Measurements from ENCODE around the gene AP1M1.

Gene AP1M1

DNA sequence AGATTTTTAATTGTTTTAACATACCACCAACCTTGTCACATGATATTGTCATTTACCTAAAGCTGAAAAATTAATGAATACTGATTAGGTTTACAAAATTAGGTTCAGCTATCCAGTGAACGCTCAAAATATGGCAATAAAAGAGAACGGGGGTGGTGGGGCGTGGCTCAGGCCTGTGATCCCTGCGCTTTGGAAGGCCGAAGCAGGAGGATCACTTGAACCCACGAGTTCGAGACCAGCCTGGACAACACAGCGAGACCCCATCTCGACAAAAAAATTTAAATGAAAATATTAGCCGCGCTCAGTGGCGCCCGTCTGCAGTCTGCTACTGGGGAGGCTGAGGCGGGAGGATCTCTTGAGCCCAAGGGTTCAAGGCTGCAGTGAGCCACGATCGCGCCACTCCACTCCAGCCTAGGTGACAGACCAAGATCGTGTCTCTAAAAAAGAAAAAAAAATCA lies 13.0 kb upstream of the AP1M1 start:
- in situ Hi-C loops (cut with MboI; ENCODE audit: low sequenced_read_pairs): loop anchor here (10.0 kb wide), 1 partner anchor 560 kb away; no protein-coding TSS in a partner anchor

DNA sequence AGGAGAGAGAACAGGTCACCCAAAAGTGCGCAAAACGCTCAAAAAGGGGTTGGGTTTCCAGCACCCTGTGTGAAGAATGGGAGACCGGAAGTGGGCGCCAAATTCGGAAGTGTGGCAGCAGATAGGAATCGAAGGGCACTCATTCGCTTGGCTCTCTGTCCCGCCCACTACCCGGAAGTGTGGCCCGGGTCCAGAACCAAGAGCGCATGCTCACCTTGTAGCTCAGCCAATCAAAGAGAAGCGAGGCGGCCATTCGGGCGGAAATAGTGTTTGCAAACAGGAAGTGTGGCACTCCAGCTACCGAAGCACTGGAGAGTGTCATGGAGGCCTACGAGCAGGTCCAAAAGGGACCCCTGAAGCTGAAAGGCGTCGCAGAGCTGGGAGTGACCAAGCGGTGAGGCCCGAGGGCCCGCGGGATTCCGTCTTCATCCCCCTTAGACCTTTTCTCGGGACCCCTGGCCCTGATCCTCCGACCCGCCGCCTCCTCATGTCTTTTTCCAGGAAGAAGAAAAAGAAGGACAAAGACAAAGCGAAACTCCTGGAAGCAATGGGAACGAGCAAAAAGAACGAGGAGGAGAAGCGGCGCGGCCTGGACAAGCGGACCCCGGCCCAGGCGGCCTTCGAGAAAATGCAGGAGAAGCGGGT lies 12.5 kb upstream of the AP1M1 start, which contains the start of gene FAM32A:
Gene FAM32A (plus strand): TSS at position 288 of the 645 bp plus-strand sequence. CDS start 33 bp downstream, at position 321.
- in situ Hi-C loops (cut with MboI; ENCODE audit: low sequenced_read_pairs): loop anchor here (10.0 kb wide), 1 partner anchor 560 kb away; no protein-coding TSS in a partner anchor

DNA sequence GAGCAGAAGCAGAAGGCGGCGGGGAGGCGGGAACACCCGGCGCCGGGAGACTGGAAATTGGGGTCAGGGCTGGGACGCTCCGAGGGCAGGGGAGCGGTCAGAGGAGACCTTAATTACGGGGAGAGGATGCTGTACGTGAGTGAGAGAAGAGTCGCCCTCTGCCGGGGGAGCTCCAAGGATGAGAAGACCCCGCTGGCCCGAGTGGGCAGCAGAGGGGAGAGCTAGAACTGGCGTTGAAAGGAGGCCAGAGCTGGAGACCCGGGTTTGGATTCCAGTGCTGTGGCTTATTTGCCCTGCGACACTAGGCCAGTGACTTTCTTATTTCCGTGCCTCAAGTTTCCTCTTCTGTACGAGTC lies 12.0 kb upstream of the AP1M1 start:
- in situ Hi-C loops (cut with MboI; ENCODE audit: low sequenced_read_pairs): loop anchor here (10.0 kb wide), 1 partner anchor 561 kb away; no protein-coding TSS in a partner anchor

DNA sequence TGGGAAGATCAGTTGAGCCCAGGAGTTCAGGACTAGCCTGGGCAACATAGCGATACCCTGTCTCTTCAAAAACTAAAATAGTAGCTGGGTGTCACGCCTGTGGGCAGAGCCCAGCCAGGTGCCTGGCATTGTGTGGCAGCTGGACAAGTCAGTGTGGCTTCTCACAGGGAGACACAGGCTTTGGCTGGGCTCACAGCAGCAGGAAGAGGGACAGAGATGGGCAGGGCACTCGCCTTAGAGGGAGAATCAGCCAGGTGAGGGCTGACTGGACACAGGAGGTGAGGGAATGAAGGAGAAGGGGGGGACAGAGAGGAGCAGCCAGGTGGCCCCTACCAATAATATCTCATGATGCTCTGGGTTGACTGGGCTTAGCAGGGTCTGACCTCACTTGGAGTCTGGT lies 9.2 kb upstream of the AP1M1 start:
- in situ Hi-C loops (cut with MboI; ENCODE audit: low sequenced_read_pairs): loop anchor here (10.0 kb wide), 1 partner anchor 564 kb away; no protein-coding TSS in a partner anchor

DNA sequence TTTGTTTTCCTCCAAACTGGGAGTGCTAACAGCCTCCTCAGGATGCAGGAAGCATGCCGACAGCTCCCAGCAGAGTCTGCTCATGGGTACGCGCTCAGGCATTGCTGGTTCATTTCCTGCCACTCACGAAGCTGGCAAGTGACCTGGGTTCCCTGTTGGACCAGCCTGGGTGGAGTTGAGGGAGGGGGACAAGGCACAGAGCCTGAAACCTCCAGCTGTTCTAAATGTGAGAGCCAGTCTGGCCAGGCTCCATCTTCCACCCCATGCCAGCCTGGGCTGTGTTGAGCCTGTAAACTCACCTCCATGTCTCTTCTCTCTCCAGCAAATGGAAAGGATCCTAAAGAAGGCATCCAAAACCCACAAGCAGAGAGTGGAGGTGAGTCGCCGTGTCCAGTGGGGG lies 7.5 kb upstream of the AP1M1 start:
- in situ Hi-C loops (cut with MboI; ENCODE audit: low sequenced_read_pairs): no loop called here

DNA sequence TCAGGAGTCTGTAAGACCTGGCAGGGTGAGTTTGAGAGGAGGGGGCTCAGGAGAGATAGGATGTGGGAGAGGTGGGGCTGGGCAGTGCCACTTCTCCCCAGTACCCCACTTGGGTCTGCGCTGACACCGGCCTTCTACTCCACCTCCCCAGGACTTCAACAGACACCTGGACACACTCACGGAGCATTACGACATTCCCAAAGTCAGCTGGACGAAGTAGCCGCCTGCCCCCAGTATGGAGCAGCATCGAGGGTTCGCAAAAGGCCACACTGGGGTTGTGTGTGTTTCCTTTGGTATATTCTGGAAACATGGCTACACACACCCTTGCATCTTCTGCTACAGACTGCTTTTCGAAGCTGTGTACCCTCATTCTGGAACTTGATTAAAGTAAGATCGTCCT lies 7.0 kb upstream of the AP1M1 start:
- in situ Hi-C loops (cut with MboI; ENCODE audit: low sequenced_read_pairs): no loop called here

DNA sequence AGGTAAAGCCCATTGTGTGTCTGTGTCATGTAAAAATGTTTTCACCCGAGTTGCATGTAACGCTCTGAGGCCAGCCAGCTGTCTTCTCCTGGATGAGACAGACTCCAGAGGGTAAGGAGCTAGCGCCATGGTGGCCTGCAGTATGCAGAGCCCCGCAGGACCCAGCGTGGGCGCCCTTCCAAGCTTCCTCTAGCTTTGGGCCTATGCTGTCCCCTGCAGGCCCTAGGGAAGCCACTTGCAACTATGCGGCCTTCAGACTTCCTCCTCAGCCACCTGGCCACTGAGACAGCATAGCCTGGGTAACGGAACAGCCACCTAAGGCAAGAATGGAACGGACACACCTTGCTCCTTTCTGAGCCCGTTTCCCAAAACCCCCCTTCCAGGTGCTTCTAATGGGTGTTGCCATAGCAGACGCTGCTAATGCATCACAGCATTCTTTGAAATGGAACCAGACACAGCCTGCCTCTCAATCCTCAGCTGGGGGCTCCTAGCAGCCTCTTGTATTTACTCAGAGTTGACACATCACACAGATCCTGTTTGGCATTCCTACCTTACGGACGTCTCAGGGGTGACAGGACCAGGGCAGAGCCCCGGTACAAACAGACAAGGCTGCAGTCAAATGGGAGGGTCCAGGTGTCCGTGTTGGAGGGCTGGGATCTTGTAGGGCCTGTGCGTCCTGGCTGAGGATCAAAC lies 6.3 kb upstream of the AP1M1 start:
- in situ Hi-C loops (cut with MboI; ENCODE audit: low sequenced_read_pairs): no loop called here

DNA sequence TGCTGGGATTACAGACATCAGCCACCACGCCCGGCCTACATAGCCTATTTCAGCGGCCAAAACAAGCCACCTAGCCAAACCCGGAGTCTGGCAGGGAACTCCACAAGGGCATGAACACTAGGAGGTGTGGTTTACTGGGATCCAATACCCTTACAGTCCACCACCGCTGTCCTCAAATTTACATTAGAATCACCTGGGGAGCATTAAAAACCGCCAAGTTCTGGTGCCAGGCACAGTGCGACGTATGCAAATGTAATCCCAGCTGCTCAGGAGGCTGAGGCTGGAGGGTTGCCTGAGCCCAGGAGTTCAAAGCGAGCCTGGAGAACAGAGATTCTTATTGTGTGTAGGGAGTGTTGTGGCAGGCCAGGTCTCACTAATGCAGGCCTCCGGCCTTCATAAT lies 4.2 kb upstream of the AP1M1 start:
- in situ Hi-C loops (cut with MboI; ENCODE audit: low sequenced_read_pairs): no loop called here

DNA sequence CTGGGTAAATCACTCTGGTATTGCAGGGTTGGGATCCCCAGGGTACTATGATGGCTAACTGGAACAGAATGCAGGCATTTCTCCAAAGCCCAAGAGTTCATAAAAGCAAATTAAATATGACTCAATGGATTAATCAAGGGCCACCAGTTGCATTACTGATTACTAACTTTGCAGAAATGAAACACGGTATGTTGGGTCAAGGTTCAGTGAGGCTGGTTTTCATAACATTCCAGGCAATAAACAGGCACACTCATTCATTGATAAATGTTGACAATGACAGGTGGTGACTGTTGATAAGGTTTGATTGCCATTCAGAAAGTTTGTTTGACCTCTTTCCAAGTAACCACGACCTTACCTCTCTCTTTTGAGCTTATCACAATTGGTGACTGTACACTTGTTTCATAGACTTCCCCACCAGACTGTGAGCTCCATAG lies 506 bp upstream of the AP1M1 start:
- in situ Hi-C loops (cut with MboI; ENCODE audit: low sequenced_read_pairs): no loop called here

DNA sequence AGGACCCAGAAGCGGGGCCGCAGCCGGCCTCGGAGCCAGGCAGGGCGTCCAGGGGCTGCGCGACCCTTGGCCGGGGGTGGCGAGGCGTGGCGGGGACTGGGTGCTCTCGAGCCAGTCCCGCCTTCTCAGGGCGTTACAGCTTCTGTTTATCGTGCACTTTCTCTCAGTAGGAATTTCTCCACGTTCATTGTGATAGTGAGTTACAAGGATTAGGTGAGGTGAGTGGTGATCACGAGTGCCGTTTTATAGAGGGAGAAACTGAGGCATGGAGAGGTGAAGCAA lies 600 bp downstream of the AP1M1 start:
- in situ Hi-C loops (cut with MboI; ENCODE audit: low sequenced_read_pairs): no loop called here

DNA sequence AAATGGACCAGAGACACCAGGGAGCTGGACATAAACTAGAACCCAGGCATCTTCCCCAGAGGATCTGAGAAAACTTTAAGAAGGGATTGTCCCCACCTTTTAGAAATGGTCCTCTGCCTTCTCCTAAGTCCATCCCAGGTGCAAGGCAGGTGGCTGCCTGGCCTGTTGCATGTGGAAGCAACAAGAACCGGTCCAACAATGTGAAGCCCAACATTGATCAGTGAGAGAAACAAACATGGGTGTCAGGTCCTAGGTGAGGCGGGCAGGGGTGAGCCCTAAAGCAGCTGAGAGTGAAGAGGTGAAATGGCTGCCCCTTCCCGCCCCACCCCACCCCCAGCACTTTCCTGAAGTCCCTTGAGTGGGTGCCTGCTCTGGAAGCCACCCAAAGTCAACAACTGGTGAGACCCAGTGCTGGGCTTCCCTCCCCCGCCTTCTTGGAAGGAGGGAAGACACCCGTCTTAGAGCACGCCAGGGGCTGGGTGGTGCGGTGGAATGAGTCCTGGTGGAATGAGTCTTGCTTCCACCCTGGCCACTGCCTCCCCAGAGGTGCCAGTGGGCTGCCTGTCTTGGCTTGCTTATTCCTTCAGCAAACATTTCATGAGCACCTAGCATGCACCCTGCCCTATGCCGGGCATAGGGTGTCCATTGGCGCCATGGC lies 1.7 kb downstream of the AP1M1 start:
- in situ Hi-C loops (cut with MboI; ENCODE audit: low sequenced_read_pairs): no loop called here

DNA sequence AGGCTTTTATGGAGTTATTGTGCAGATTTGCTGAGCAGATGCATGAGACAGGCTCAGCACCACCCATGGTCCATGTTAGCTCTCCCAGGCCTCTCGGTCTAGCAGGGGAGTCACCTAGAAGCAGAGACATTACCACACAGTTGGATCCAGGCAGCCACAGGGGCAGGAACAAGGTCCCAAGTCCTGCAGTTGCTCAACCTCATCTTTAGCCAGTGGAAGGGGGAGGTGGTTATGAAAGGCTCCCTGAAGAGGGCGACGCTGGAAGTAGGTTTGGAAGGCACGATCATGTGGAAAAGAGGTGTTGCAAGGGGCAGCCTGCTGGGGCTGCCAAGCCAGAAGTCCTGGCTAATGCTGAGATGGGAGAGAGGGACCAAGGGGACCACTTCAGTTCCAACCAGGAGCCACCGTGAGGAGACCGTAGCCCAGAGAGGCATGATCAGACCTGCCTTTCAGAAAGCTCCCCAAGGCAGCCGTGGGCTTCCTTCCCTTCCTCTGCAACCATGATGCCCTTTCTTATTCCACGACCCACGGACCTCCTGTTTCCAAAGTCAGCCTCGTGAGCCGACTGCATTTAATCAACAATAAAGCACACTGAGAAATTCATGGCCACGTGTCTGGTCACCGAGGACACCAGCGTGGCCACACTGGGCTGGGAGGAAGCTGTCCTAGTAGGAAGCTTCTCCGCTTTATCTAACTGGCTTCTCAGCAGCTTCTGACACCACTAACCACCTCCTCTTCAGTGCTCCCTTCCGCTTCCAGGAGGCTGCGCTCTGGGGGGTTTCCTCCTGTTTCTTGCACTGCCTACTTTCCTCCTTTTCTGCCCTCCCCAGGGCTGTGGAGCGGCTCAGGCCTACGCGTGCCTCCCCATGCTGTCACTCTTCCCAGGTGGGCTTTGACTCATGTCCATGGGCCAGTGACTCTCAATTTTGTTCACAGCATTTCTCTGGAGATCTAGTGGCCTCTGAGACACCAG lies 2.6 kb downstream of the AP1M1 start:
- in situ Hi-C loops (cut with MboI; ENCODE audit: low sequenced_read_pairs): no loop called here

DNA sequence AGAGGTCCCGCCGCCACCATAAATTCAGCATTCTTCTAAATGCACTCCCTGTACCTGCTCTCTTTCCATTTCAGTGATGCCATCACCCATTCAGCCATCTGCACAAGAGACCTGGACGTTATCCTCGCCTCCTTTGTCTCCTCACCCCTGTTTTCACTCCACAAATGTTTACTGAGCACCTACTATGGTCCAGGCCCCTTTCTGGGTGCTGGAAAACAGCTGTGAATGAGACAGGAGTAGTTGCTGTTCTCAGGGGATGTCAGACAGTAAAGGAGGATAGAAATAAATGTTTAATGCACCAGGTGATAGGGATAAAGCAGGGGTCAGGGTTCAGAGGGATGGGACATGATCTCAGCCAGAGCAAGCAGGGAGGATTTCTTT lies 3.3 kb downstream of the AP1M1 start:
- in situ Hi-C loops (cut with MboI; ENCODE audit: low sequenced_read_pairs): no loop called here

DNA sequence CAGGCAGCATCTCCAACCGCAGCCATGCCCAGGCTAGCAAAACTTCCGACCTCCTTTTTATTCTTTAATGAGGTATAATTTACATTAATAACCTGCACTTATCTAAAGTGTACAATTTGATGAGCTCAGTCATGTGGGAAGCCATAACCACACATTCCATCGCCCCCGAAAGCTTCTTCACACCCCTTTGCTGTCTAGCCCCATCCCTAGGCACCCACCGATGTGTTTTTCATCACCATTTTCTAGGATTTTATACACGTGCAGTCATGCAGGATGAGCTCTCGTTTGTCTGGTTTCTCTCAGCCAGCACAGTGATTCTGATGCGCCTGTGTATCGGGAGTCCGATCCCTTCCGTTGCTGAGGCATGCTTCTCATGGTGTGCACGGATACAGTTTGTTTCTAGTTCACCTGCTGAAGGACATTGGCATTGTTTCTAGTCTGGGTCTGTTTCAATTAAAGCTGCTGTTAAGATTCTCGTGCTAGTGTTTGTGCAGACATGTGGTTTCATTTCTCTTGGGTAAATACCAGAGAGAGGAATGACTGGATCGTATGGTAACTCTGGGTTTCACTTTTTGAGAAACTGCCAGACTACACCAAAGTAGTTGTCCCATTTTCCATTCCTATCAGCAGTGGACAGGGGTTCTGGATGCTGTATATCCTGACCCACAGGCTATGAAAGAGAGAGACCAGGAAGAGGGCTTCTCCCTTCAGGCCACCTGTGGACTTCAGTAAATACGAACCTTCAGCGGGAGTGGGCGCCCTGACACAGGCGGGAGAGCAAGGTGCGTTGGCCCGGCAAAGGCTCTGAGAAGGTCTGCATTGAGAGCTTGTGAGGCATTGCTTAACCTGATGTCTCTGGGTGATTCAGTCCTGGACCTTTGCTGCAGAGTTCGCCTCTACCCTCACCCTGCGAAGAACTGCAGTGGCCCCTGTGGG lies 4.9 kb downstream of the AP1M1 start:
- in situ Hi-C loops (cut with MboI; ENCODE audit: low sequenced_read_pairs): no loop called here

DNA sequence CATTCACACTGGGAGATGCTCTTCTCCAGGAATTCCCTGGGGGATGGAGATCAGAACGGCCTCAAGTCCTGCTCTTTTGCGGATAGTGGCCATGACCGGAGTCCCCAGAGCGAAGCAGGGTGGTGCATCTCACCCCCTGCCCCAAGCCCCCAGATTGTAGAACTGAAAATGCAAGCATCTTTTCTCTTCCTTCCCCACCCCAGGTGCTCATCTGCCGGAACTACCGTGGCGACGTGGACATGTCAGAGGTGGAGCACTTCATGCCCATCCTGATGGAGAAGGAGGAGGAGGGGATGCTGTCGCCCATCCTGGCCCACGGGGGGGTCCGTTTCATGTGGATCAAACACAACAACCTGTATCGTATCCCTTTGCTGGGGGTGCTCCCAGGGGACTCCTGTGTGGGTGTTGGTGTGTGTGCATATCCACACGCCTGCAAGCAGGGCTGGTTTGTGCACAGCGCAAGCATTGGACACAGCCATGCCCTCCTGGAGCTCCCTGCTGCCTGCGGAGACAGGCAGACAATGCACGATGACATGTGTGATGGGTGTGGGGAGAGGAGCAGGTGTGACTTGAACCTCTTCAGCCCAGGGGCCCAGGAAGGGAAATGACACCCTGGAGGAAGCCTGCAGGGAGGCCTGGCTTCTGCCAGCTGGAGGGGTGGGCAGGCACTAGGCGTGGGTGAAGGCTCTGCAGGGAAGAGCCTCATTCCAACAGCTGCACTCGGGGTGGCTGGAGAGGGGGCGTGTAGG lies 5.7 kb downstream of the AP1M1 start:
- in situ Hi-C loops (cut with MboI; ENCODE audit: low sequenced_read_pairs): no loop called here

DNA sequence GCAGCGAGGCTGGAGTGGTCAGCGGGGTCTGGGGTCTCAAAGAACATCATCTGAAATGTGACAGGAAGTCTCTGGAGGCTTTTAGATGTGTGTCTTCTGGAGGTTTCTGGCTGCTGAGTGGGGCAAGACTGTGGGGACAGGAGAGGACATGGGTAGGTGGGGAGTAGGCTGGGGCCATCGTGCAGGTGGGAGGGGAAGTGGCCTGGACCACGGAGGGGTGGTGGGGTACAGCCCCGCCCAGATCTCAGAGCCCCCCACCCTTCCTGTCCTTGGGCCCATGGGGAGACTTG lies 6.2 kb downstream of the AP1M1 start:
- in situ Hi-C loops (cut with MboI; ENCODE audit: low sequenced_read_pairs): no loop called here

DNA sequence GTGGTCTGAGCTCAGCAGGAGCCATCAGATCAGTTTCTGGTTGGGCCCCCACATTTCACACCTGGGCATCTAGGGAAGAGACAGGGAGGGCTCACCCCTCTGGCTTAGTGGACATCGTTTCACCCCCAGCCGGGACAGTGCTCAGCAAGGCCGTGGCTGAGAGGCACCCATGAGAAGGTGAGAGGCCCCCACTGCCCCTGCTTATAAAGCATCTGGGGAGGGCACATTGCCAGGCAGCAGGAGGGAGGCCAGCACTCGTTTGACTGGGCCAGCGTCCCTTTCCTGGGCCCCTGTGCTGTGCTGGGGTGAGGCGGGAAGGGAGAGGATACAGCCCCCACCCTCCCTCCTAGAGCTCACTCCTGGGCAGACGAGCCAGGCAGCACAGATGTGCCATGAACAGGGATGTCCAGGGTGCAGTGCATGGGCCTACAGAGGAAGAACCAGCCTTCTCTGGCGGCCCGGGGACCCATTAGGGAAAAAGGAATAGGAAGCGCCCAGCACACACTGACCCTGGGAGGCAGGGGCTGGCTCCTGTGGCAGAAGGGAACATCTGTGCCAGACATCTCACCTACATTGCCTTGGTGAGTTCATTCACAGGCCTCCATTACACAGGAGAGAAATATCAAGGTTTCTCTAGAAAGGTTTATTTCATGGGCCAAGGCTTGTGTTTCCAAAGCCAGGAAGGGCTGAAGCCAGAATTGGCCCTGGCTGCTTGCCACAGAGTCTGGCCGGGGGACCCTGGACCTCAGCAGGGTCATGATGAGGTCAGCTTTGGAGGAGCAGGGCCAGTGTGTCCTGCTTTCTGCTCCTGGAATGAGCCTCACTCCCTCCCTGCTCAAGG lies 7.7 kb downstream of the AP1M1 start:
- in situ Hi-C loops (cut with MboI; ENCODE audit: low sequenced_read_pairs): no loop called here

DNA sequence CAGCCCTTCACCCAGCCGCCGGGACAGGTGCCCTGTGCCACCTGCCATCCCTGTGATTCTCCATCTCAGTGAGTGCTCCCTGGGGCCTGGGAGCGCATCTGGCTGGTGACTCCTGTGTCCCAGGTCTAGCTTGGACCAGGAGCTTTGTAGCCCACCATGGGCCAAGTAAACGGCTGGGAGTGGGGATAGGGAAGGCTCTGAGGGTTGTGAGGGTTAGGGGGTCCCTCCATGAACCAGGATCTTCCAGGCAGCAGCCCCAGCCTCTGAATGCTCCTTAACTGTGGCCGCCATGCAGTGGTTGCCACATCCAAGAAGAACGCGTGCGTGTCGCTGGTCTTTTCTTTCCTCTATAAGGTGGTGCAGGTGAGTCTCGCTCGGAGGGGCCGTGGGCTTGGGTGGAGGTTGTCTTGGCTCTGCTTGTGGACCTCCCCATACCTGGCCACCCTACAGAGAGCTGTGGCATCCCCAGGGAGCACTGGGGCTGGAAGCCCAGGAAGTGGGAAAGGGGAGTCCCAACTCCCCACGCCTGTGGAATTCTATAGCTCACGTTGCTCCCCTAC lies 8.4 kb downstream of the AP1M1 start:
- in situ Hi-C loops (cut with MboI; ENCODE audit: low sequenced_read_pairs): no loop called here
